Thoracic aorta (tissue), 2 donors: Measurements from ENCODE around the gene SF3B4. TPM values are rescaled to one million over a fixed set of nuclear protein-coding genes. Genes with fewer than 3 reads are reported as not detected.

ENCODE experiments used
- total RNA-seq, 2 donors: library from RNA; depleted of rRNA; stranded (reverse); fragments of >200 nt; gene quantifications; one replicate each; pipeline versions ENCODE4 v1.1.0 to v1.2.3, GENCODE V29; 2016

The SF3B4 gene
- total RNA-seq, 2 donors from 2014 or later, result 14.5 to 15.4 TPM

Other genes starting within 250 kb of the SF3B4 start
- gene FCGR1A, start 145.1 kb downstream of the SF3B4 start, total RNA-seq, result 10 to 100 TPM; 15.8 to 37.1 TPM
- gene BOLA1, start 28.2 kb downstream of the SF3B4 start, total RNA-seq, result 10 to 100 TPM; 25.7 to 46.0 TPM
- 10 to 100 TPM; 22.7 to 24.3 TPM for gene SV2A, start 10.0 kb downstream of the SF3B4 start, total RNA-seq
- 10 to 100 TPM; 50.8 to 53.7 TPM for gene MTMR11, start 9.1 kb upstream of the SF3B4 start, total RNA-seq
- 10 to 100 TPM; 29.9 to 30.6 TPM for gene OTUD7B, start 82.9 kb upstream of the SF3B4 start, total RNA-seq
- gene VPS45, start 140.0 kb upstream of the SF3B4 start, total RNA-seq, result 10 to 100 TPM; 46.2 to 68.9 TPM
- gene PLEKHO1, start 222.1 kb upstream of the SF3B4 start, total RNA-seq, result 100 to 1,000 TPM; 106 to 125 TPM